ENCODE data around the gene CALN1. TPM values are rescaled to one million over a fixed set of nuclear protein-coding genes. Genes with fewer than 3 reads are reported as not detected.

CALN1 gene
- total and polyA plus RNA-seq, 2 experiments from 2014 or later, result 7.6 to 14.5 TPM

DNA sequence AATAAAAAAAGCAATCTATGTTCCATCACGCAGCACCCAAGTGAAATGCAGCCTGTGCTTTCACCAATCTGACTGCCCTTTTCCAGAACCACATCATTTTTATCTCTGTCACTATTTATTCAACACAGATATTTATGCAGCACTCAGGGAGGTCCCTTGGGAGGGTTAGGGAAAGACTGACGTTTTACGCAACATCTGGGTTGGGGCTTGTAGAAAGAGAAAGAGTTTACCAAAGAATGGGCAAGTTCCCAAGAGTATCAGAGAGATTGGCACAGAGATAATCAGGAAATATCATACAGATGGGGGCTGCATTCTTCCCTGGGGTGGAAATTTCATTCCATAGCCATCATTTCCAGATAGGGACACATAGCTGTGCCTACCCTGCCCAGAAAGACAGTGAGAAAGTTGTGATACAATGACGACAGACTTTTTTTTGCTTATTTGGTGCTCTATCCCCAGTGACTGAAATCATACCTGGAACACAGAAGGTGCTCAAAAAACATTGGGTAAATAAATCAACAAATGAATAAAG lies 474.2 kb downstream of the CALN1 start (continued):
- TF ChIP-seq ZNF462 (CRISPR knock-in tag; IDR thresholded peaks at IDR 0.05), result no peak

GRCh38 chr7:71935674-71936073 lies 476.5 kb downstream of the CALN1 start:
- no peak overlapping the region for H2AFZ ChIP-seq
- no peak overlapping the region for H3K27ac Mint-ChIP-seq
- peaks cover 3% of the 10 kb centered on the region; the same call in 2 of the 3 replicates for H3K36me3 Mint-ChIP-seq (ENCODE audit: low read depth)
- H3K9me2 ChIP-seq (ENCODE audit: insufficient read depth), result 0 out of 2 replicates have a peak, but pooled peaks cover 4% of the 10 kb centered on the region
- no peak overlapping the region for H3K4me3 ChIP-seq
- peaks cover 4% of the 10 kb centered on the region; the same call in 1 of the 3 replicates for H3K9me3 Mint-ChIP-seq
- peaks cover 7% of the 10 kb centered on the region for H3K27me3 Mint-ChIP-seq (ENCODE audit: insufficient read depth, low read depth, poor library complexity)
- H3K27me3 ChIP-seq (ENCODE audit: insufficient read depth), result no peaks in the 10 kb centered on the region
- no peaks in the 10 kb centered on the region for H3K79me2 ChIP-seq (replicated peaks; ENCODE audit: insufficient read depth)
- no peaks in the 10 kb centered on the region for H4K20me1 ChIP-seq (replicated peaks; ENCODE audit: insufficient read depth)
- no peak overlapping the region for H3K4me3 Mint-ChIP-seq
- no peak overlapping the region for H3K27ac ChIP-seq (ENCODE audit: low read depth)
- no peak overlapping the region for H3K4me2 ChIP-seq
- no peak for DNase-seq (ENCODE audit: low spot score)
- no peaks in the 10 kb centered on the region for H3F3A ChIP-seq (replicated peaks; ENCODE audit: low read depth)
- H3K36me3 ChIP-seq (ENCODE audit: insufficient read depth), result no peaks in the 10 kb centered on the region
- ATAC-seq, result no peak
- H3K4me1 ChIP-seq (ENCODE audit: insufficient read depth), result no peaks in the 10 kb centered on the region
- H3K4me1 Mint-ChIP-seq, result no peaks in the 10 kb centered on the region
- TF ChIP-seq ZNF114 (CRISPR knock-in tag; IDR thresholded peaks at IDR 0.05) (no peak), EZH2 (IDR thresholded peaks at IDR 0.05; ENCODE audit: low read depth, unreplicated experiment) (no peak), NANOG (IDR thresholded peaks at IDR 0.05; ENCODE audit: borderline replicate concordance) (no peak), CREB1 (CRISPR knock-in tag; IDR thresholded peaks at IDR 0.05; ENCODE audit: low read depth) (no peak), REST (IDR thresholded peaks at IDR 0.05; ENCODE audit: unreplicated experiment) (no peak), EZH2phosphoT487 (IDR thresholded peaks at IDR 0.05; ENCODE audit: unreplicated experiment) (no peak), JUNB (IDR thresholded peaks at IDR 0.05; ENCODE audit: unreplicated experiment) (no peak), ZNF331 (CRISPR knock-in tag; IDR thresholded peaks at IDR 0.05; ENCODE audit: low read depth) (no peak)
- TF ChIP-seq, protein P1, sequence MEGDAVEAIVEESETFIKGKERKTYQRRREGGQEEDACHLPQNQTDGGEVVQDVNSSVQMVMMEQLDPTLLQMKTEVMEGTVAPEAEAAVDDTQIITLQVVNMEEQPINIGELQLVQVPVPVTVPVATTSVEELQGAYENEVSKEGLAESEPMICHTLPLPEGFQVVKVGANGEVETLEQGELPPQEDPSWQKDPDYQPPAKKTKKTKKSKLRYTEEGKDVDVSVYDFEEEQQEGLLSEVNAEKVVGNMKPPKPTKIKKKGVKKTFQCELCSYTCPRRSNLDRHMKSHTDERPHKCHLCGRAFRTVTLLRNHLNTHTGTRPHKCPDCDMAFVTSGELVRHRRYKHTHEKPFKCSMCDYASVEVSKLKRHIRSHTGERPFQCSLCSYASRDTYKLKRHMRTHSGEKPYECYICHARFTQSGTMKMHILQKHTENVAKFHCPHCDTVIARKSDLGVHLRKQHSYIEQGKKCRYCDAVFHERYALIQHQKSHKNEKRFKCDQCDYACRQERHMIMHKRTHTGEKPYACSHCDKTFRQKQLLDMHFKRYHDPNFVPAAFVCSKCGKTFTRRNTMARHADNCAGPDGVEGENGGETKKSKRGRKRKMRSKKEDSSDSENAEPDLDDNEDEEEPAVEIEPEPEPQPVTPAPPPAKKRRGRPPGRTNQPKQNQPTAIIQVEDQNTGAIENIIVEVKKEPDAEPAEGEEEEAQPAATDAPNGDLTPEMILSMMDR (conservative IDR thresholded peaks at IDR 0.05; ENCODE audit: low read depth in 2 of 2), result no peak
- TF ChIP-seq, protein P2, sequence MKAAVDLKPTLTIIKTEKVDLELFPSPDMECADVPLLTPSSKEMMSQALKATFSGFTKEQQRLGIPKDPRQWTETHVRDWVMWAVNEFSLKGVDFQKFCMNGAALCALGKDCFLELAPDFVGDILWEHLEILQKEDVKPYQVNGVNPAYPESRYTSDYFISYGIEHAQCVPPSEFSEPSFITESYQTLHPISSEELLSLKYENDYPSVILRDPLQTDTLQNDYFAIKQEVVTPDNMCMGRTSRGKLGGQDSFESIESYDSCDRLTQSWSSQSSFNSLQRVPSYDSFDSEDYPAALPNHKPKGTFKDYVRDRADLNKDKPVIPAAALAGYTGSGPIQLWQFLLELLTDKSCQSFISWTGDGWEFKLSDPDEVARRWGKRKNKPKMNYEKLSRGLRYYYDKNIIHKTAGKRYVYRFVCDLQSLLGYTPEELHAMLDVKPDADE (IDR thresholded peaks at IDR 0.05), result no peak

Data from GM23338 (cell line).